MM.1S (cell line): ENCODE measurements around the gene PRUNE2.

Source experiments
- CTCF ChIP-seq: fragments of 300-600 bp; sonication (generic); IDR thresholded peaks from 2 replicates; pipeline ENCODE4 v1.5.1; 2016; ENCODE audit warnings: antibody characterized with exemption, low read length, mixed read lengths
- EZH2phosphoT487 ChIP-seq: fragments of 300-600 bp; sonication (generic); IDR thresholded peaks from 2 replicates; pipeline ENCODE4 v1.6.1; 2018; ENCODE audit warnings: antibody characterized with exemption, low read length

- no peak for TF ChIP-seq CTCF
- no peak for TF ChIP-seq EZH2phosphoT487
Measured at GRCh38 chr9:76911971-76912370, 6.1 kb upstream of the PRUNE2 start.
